HepG2 (cell line): ENCODE measurements around the gene C9orf78. TPM values are rescaled to one million over a fixed set of nuclear protein-coding genes. Genes with fewer than 3 reads are reported as not detected.

Experiments used
- ATAC-seq: fragments of 200-7000 bp; cut with Tn5 transposase; 3 replicates; pipeline ENCODE4 v1.9.1; 2020; ENCODE audit warnings: mild to moderate bottlenecking, moderate library complexity
- BruUV-seq: library from RNA; stranded (reverse); fragments of 400-500 nt; replicated peaks from 2 replicates; lab custom pipeline; 2021; lab: Mats Ljungman, UMichigan
- CTCF ChIA-PET: fragments of 300-600 bp; formaldehyde crosslinking; extraction: SDS; loops from one replicate; lab custom pipeline; 2021; ENCODE audit warnings: low total read pairs, inconsistent platforms, low intra/inter-chr PET ratio; lab: Yijun Ruan, JAX
- POLR2A ChIA-PET: fragments of 350-600 bp; sonication (Branson Sonifier 250); formaldehyde crosslinking; loops from one replicate; lab custom pipeline; 2020; ENCODE audit warnings: antibody characterized with exemption, inconsistent platforms; lab: Yijun Ruan, JAX
- DNase-seq: peaks from one replicate; pipeline ENCODE4 v3.0.0-alpha.2; 2015; ENCODE audit warnings: low spot score
- FAIRE-seq: peaks from 3 replicates; lab custom pipeline; 2011; peaks lifted over from hg19 to GRCh38; lab: Jason Lieb, UNC
- H2AFZ ChIP-seq: one replicate; pipeline ENCODE4 v1.6.1; 2011; ENCODE audit warnings: low read length, inconsistent platforms
- H3K27ac ChIP-seq: fragments of 300-600 bp; 3 replicates; pipeline ENCODE4 v1.8.0; 2011; ENCODE audit warnings: mixed run types, mild to moderate bottlenecking, mixed read lengths, low read length, inconsistent platforms; ENCODE audit not compliant: insufficient read depth; ENCODE audit errors: extremely low read length
- H3K27me3 ChIP-seq, 2 experiments: fragments of 200-600 bp in 1 of 2; 2 replicates in 1 of 2; 3 replicates in 1 of 2; pipeline versions ENCODE4 v1.6.0 to v1.8.0; 2011; ENCODE audit warnings: low read length in 2 of 2, mild to moderate bottlenecking in 2 of 2, moderate library complexity in 2 of 2, inconsistent platforms in 1 of 2; ENCODE audit not compliant: insufficient read depth in 2 of 2, control insufficient read depth in 1 of 2
- H3K36me3 ChIP-seq, 2 experiments: fragments of 200-600 bp in 1 of 2; replicated peaks in 1 of 2; 2 replicates in 1 of 2; 3 replicates in 1 of 2; pipeline versions ENCODE4 v1.5.1 to v1.8.0; 2011; ENCODE audit warnings: low read length in 2 of 2, inconsistent platforms in 1 of 2; ENCODE audit not compliant: insufficient read depth in 2 of 2, control insufficient read depth in 1 of 2
- H3K4me1 ChIP-seq: 2 replicates; pipeline ENCODE4 v1.5.1; 2012; ENCODE audit warnings: low read length, inconsistent platforms; ENCODE audit not compliant: insufficient read depth
- H3K4me2 ChIP-seq: 2 replicates; pipeline ENCODE4 v1.6.0; 2011; ENCODE audit warnings: low read depth, low read length, inconsistent platforms
- H3K4me3 ChIP-seq, 3 experiments: fragments of 200-600 bp in 1 of 3; sonication (generic), shearing (Covaris generic) in 1 of 3; replicated peaks in 1 of 3; 2 replicates each; pipeline ENCODE4 v1.5.1; 2011 to 2016; ENCODE audit warnings: low read length in 3 of 3, inconsistent platforms in 2 of 3, low read depth in 2 of 3, mild to moderate bottlenecking in 2 of 3, control low read depth in 1 of 3, mixed read lengths in 1 of 3; ENCODE audit not compliant: insufficient read depth in 1 of 3
- H3K79me2 ChIP-seq: one replicate; pipeline ENCODE4 v1.6.1; 2011; ENCODE audit warnings: low read length, inconsistent platforms; ENCODE audit not compliant: insufficient read depth
- H3K9ac ChIP-seq: 2 replicates; pipeline ENCODE4 v1.6.0; 2011; ENCODE audit warnings: mild to moderate bottlenecking, low read depth, low read length, inconsistent platforms; ENCODE audit not compliant: insufficient read depth
- H3K9me3 ChIP-seq: 2 replicates; pipeline ENCODE4 v1.5.1; 2012; ENCODE audit warnings: mild to moderate bottlenecking, low read length
- H4K20me1 ChIP-seq: 2 replicates; pipeline ENCODE4 v1.6.0; 2011; ENCODE audit warnings: inconsistent platforms, mild to moderate bottlenecking, low read length, moderate library complexity; ENCODE audit not compliant: insufficient read depth
- CC2D1A ChIP-seq: sonication (generic); formaldehyde crosslinking; IDR thresholded peaks from 2 replicates; pipeline ENCODE4 v1.8.1; 2023; ENCODE audit warnings: mild to moderate bottlenecking, missing genetic modification reagents
- CERS6 ChIP-seq: sonication (generic); formaldehyde crosslinking; IDR thresholded peaks from 2 replicates; pipeline ENCODE4 v1.5.0; 2020; ENCODE audit warnings: missing genetic modification reagents
- ELF4 ChIP-seq: sonication (generic); formaldehyde crosslinking; IDR thresholded peaks from 2 replicates; pipeline ENCODE4 v1.5.0; 2020; ENCODE audit warnings: missing genetic modification reagents, mild to moderate bottlenecking, moderate library complexity, borderline replicate concordance
- FOXK2 ChIP-seq: fragments of 450-650 bp; IDR thresholded peaks from 2 replicates; pipeline ENCODE4 v1.6.1; 2016
- GTF3A ChIP-seq: sonication (generic); formaldehyde crosslinking; conservative IDR thresholded peaks from 2 replicates; pipeline ENCODE4 v1.4.0; 2020; ENCODE audit warnings: mild to moderate bottlenecking, missing genetic modification reagents
- HCFC1 ChIP-seq: fragments of 150-350 bp; IDR thresholded peaks from 2 replicates; pipeline ENCODE4 v1.6.1; 2014; ENCODE audit warnings: low read depth, low read length
- HMGXB4 ChIP-seq, 2 experiments: sonication (generic) in 1 of 2; formaldehyde crosslinking in 1 of 2; IDR thresholded peaks; 2 replicates each; pipeline versions ENCODE4 v1.4.0 to v1.6.1; 2018 to 2020; ENCODE audit warnings: missing genetic modification reagents in 2 of 2, borderline replicate concordance in 1 of 2, low read depth in 1 of 2, mild to moderate bottlenecking in 1 of 2, missing biosample characterization in 1 of 2
- HNRNPH1 ChIP-seq: fragments of 200-400 bp; formaldehyde crosslinking; optimal IDR thresholded peaks from 2 replicates; pipeline ENCODE3; 2017; ENCODE audit warnings: mild to moderate bottlenecking, low read depth, low read length
- JUND ChIP-seq: sonication (generic); formaldehyde crosslinking; IDR thresholded peaks from 2 replicates; pipeline ENCODE4 v1.8.0; 2022; ENCODE audit warnings: mild to moderate bottlenecking, missing genetic modification reagents
- MATR3 ChIP-seq: sonication (generic); formaldehyde crosslinking; IDR thresholded peaks from 2 replicates; pipeline ENCODE4 v1.4.0; 2020; ENCODE audit warnings: missing genetic modification reagents
- PITX1 ChIP-seq: sonication (generic); formaldehyde crosslinking; IDR thresholded peaks from 2 replicates; pipeline ENCODE4 v1.5.1; 2020; ENCODE audit warnings: mild to moderate bottlenecking, missing genetic modification reagents
- ZNF317 ChIP-seq: sonication (generic); formaldehyde crosslinking; IDR thresholded peaks from 2 replicates; pipeline ENCODE4 v1.5.0; 2020; ENCODE audit warnings: mild to moderate bottlenecking, missing genetic modification reagents
- ZNF512B ChIP-seq: sonication (generic); formaldehyde crosslinking; IDR thresholded peaks from 2 replicates; pipeline ENCODE4 v1.5.1; 2020; ENCODE audit warnings: missing genetic modification reagents, mild to moderate bottlenecking, borderline replicate concordance
- ZNF543 ChIP-seq: sonication (generic); formaldehyde crosslinking; IDR thresholded peaks from 2 replicates; pipeline ENCODE4 v1.4.0; 2020; ENCODE audit warnings: mild to moderate bottlenecking, missing genetic modification reagents
- ZNF770 ChIP-seq: sonication (generic); formaldehyde crosslinking; IDR thresholded peaks from 2 replicates; pipeline ENCODE4 v1.5.0; 2020; ENCODE audit warnings: mild to moderate bottlenecking, missing genetic modification reagents
- ZNF883 ChIP-seq: sonication (generic); formaldehyde crosslinking; IDR thresholded peaks from 2 replicates; pipeline ENCODE4 v1.5.1; 2020; ENCODE audit warnings: mild to moderate bottlenecking, missing genetic modification reagents; ENCODE audit errors: not compliant biosample characterization
- WGBS: methylation state at CpG from one replicate; pipeline ENCODE4 v1.1.6; 2017; ENCODE audit warnings: low lambda C conversion rate; 5-methylcytosine and 5-hydroxymethylcytosine counted together
- in situ Hi-C: cut with HindIII; loops from 2 replicates; pipeline ENCODE4 v1.10.0; 2017; ENCODE audit warnings: low pct_unique_long_range_greater_than_20kb; ENCODE audit not compliant: extremely low pct_ligation_motif_present
- intact Hi-C: fragments of 100-400 bp; cut with micrococcal nuclease; formaldehyde crosslinking; loops from one replicate; pipeline ENCODE4 v1.10.0; 2022; ENCODE audit not compliant: unreplicated experiment
- polyA plus RNA-seq, 8 experiments: library from polyadenylated mRNA; depleted of rRNA in 3 of 8; stranded (reverse) in 7 of 8; unstranded in 1 of 8; fragments of >200 nt; fragmentation: Illumina TruSeq in 4 of 8; extraction: Trizol in 4 of 8; gene quantifications; 2 replicates each; pipeline versions ENCODE4 v1.2.1 to v1.2.3, GENCODE V29; 2011 to 2016; ENCODE audit warnings: low read depth in 4 of 8, missing spikeins in 1 of 8, mixed read lengths in 1 of 8; ENCODE audit not compliant: insufficient read depth in 1 of 8
- total RNA-seq, 5 experiments: library from RNA; depleted of rRNA; stranded (reverse); fragments of >200 nt; fragmentation: Illumina TruSeq; extraction: Trizol; gene quantifications; 2 replicates each; pipeline ENCODE4 v1.2.3, GENCODE V29; 2016; ENCODE audit warnings: low read depth in 1 of 5

C9orf78 gene
- total and polyA plus RNA-seq, 2 of the 13 experiments (the other 11 are each of a cell fraction or from before 2014, with no cell fraction given) = 18.4 to 35.5 TPM

- no peak overlapping the region for H2AFZ ChIP-seq
- no peaks in the 10 kb centered on the region for H3K36me3 ChIP-seq
- TF ChIP-seq CERS6 (CRISPR knock-in tag) = no peak
- TF ChIP-seq ZNF512B = no peak
- TF ChIP-seq ZNF883 (CRISPR knock-in tag) = no peak
- no peak for TF ChIP-seq ZNF317 (CRISPR knock-in tag)
- no peak for TF ChIP-seq GTF3A
- TF ChIP-seq FOXK2 = no peak
- no peak for TF ChIP-seq HMGXB4 (CRISPR knock-in tag; IDR thresholded peaks at IDR 0.05; ENCODE audit: borderline replicate concordance in 1 of 2, low read depth in 1 of 2)
- TF ChIP-seq JUND (CRISPR knock-in tag) = no peak
- TF ChIP-seq ZNF543 (CRISPR knock-in tag) = no peak
- TF ChIP-seq ZNF770 (CRISPR knock-in tag) = no peak
- no peak for TF ChIP-seq HNRNPH1
- TF ChIP-seq ELF4 (CRISPR knock-in tag) = no peak
- no peak for TF ChIP-seq HCFC1
- TF ChIP-seq MATR3 (CRISPR knock-in tag) = no peak
- no peak for TF ChIP-seq CC2D1A (CRISPR knock-in tag)
- TF ChIP-seq PITX1 (CRISPR knock-in tag) = no peak
- H3K4me1 ChIP-seq = no peaks in the 10 kb centered on the region
- no peak overlapping the region for H3K9ac ChIP-seq
- ChIA-PET CTCF (no interaction called here), POLR2A (no interaction called here)
- no peaks in the 10 kb centered on the region for H4K20me1 ChIP-seq
- DNase-seq = no peak
- no peak overlapping the region for H3K4me3 ChIP-seq
- H3K9me3 ChIP-seq = no peaks in the 10 kb centered on the region
- H3K79me2 ChIP-seq = no peaks in the 10 kb centered on the region
- no peaks in the 10 kb centered on the region for H3K27me3 ChIP-seq
- 96% methylated on average over 27 of the region's 48 CpGs for WGBS
- no peak for ATAC-seq
- in situ Hi-C loops (no loop called here), intact Hi-C loops (no loop called here)
- no peak overlapping the region for H3K27ac ChIP-seq
- no peak overlapping the region for H3K4me2 ChIP-seq
- no TSS peak for BruUV-seq
- no peak for FAIRE-seq
Observed at GRCh38 chr9:129868023-129868871, 33.2 kb upstream of the C9orf78 start.
